H1 (cell line): ENCODE results near the gene IFNL4. TPM values are rescaled to one million over a fixed set of nuclear protein-coding genes. Genes with fewer than 3 reads are reported as not detected.
A peak's percentile ranks its signal among the peaks of the same experiment; 100 is the strongest.

Experiments
- CTCF ChIA-PET: fragments of 300-600 bp; sonication (Branson Sonifier 250); formaldehyde crosslinking; loops from one replicate; lab custom pipeline; 2021; ENCODE audit not compliant: partially characterized antibody; lab: Charles Lee
- POLR2A ChIA-PET: fragments of 300-600 bp; sonication (Branson Sonifier 250); formaldehyde crosslinking; loops from one replicate; lab custom pipeline; 2021; ENCODE audit warnings: inconsistent platforms; ENCODE audit not compliant: partially characterized antibody; lab: Charles Lee
- DNase-seq, 2 experiments: peaks; one replicate each; pipeline versions ENCODE4 v3.0.0 to v3.0.0-alpha.2; 2010 to 2022; ENCODE audit warnings: low spot score in 2 of 2, low read depth in 1 of 2, mixed read lengths in 1 of 2
- FAIRE-seq: peaks from 2 replicates; lab custom pipeline; 2011; peaks lifted over from hg19 to GRCh38; lab: Jason Lieb, UNC
- H2AFZ ChIP-seq: 2 replicates; pipeline ENCODE4 v1.8.1; 2012; ENCODE audit warnings: low read length, inconsistent platforms
- H2AK5ac ChIP-seq: 2 replicates; pipeline ENCODE4 v1.6.1; 2013; ENCODE audit warnings: low read depth, low read length
- H2BK120ac ChIP-seq: replicated peaks from 2 replicates; pipeline ENCODE3; 2013; ENCODE audit warnings: low read depth, low read length, inconsistent platforms
- H2BK12ac ChIP-seq: 2 replicates; pipeline ENCODE4 v1.6.1; 2013; ENCODE audit warnings: low read depth, low read length
- H2BK15ac ChIP-seq: 2 replicates; pipeline ENCODE4 v1.6.1; 2013; ENCODE audit warnings: low read length
- H2BK20ac ChIP-seq: 2 replicates; pipeline ENCODE4 v1.6.1; 2013; ENCODE audit warnings: low read length
- H2BK5ac ChIP-seq: 2 replicates; pipeline ENCODE4 v1.6.1; 2013; ENCODE audit warnings: low read depth, low read length
- H3K14ac ChIP-seq: 2 replicates; pipeline ENCODE4 v1.6.1; 2013; ENCODE audit warnings: inconsistent platforms; ENCODE audit not compliant: insufficient read length
- H3K18ac ChIP-seq: 2 replicates; pipeline ENCODE4 v1.6.1; 2013; ENCODE audit warnings: low read length; ENCODE audit errors: extremely low read depth
- H3K23ac ChIP-seq: 2 replicates; pipeline ENCODE4 v1.6.1; 2013; ENCODE audit warnings: inconsistent platforms; ENCODE audit not compliant: insufficient read length
- H3K23me2 ChIP-seq: 2 replicates; pipeline ENCODE4 v1.6.1; 2013; ENCODE audit warnings: low read depth, low read length
- H3K27ac ChIP-seq: 2 replicates; pipeline ENCODE4 v1.6.1; 2011; ENCODE audit warnings: low read depth, low read length, inconsistent platforms
- H3K27me3 ChIP-seq, 4 experiments: replicated peaks in 1 of 4; 1 replicate in 1 of 4; 2 replicates in 3 of 4; pipeline versions ENCODE4 v1.6.1 to v1.8.1; 2011 to 2013; ENCODE audit warnings: low read length in 3 of 4, mild to moderate bottlenecking in 3 of 4, inconsistent platforms in 2 of 4, mixed read lengths in 2 of 4, moderate library complexity in 1 of 4; ENCODE audit not compliant: control insufficient read depth in 3 of 4, insufficient read depth in 3 of 4; ENCODE audit errors: extremely low read depth in 1 of 4
- H3K36me3 ChIP-seq, 4 experiments: 2 replicates each; pipeline versions ENCODE4 v1.6.1 to v1.8.1; 2011 to 2013; ENCODE audit warnings: mild to moderate bottlenecking in 4 of 4, low read length in 3 of 4, moderate library complexity in 2 of 4, control low read depth in 1 of 4, inconsistent platforms in 1 of 4; ENCODE audit not compliant: insufficient read depth in 4 of 4, control insufficient read depth in 2 of 4
- H3K4ac ChIP-seq: replicated peaks from 2 replicates; pipeline ENCODE3; 2013; ENCODE audit warnings: low read length, low read depth, mixed read lengths, inconsistent platforms; ENCODE audit not compliant: insufficient read length
- H3K4me1 ChIP-seq, 4 experiments: replicated peaks in 1 of 4; 1 replicate in 1 of 4; 2 replicates in 3 of 4; pipeline versions ENCODE4 v1.6.1 to v1.8.1; 2011 to 2013; ENCODE audit warnings: low read length in 3 of 4, inconsistent platforms in 2 of 4, mixed read lengths in 1 of 4; ENCODE audit not compliant: insufficient read depth in 4 of 4, control insufficient read depth in 3 of 4
- H3K4me2 ChIP-seq, 2 experiments: 2 replicates each; pipeline versions ENCODE4 v1.6.1 to v1.8.1; 2011 to 2013; ENCODE audit warnings: low read depth in 2 of 2, low read length in 2 of 2, control low read depth in 1 of 2, inconsistent platforms in 1 of 2, mild to moderate bottlenecking in 1 of 2; ENCODE audit not compliant: insufficient read depth in 1 of 2
- H3K4me3 ChIP-seq, 4 experiments: fragments of 200-600, 300-600 bp in 1 of 4; sonication (generic), shearing (Covaris generic), sonication (Bioruptor Twin) in 1 of 4; 2 replicates each; pipeline versions ENCODE4 v1.5.1 to v1.8.1; 2011 to 2016; ENCODE audit warnings: low read length in 4 of 4, low read depth in 3 of 4, control low read depth in 2 of 4, inconsistent platforms in 2 of 4, mild to moderate bottlenecking in 2 of 4, mixed read lengths in 1 of 4, moderate library complexity in 1 of 4; ENCODE audit not compliant: insufficient read depth in 2 of 4; ENCODE audit errors: extremely low read depth in 1 of 4
- H3K56ac ChIP-seq: replicated peaks from 2 replicates; pipeline ENCODE3; 2013; ENCODE audit warnings: low read depth, mild to moderate bottlenecking, mixed read lengths, low read length, inconsistent platforms; ENCODE audit not compliant: insufficient read length
- H3K79me1 ChIP-seq: 2 replicates; pipeline ENCODE4 v1.6.1; 2013; ENCODE audit warnings: low read depth, low read length, control low read depth
- H3K79me2 ChIP-seq, 2 experiments: 2 replicates each; pipeline versions ENCODE4 v1.6.1 to v1.8.1; 2012 to 2013; ENCODE audit warnings: low read length in 2 of 2, mild to moderate bottlenecking in 2 of 2, inconsistent platforms in 1 of 2; ENCODE audit not compliant: insufficient read depth in 2 of 2, control insufficient read depth in 1 of 2
- H3K9ac ChIP-seq, 4 experiments: replicated peaks in 1 of 4; 1 replicate in 1 of 4; 2 replicates in 3 of 4; pipeline versions ENCODE4 v1.6.1 to v1.8.1; 2011 to 2013; ENCODE audit warnings: low read depth in 3 of 4, low read length in 3 of 4, control low read depth in 2 of 4, mild to moderate bottlenecking in 2 of 4, moderate library complexity in 2 of 4, inconsistent platforms in 1 of 4; ENCODE audit errors: extremely low read depth in 1 of 4
- H3K9me3 ChIP-seq, 2 experiments: 2 replicates each; pipeline versions ENCODE4 v1.6.1 to v1.8.1; 2012 to 2013; ENCODE audit warnings: mild to moderate bottlenecking in 2 of 2, moderate library complexity in 2 of 2, control low read depth in 1 of 2, inconsistent platforms in 1 of 2, low read depth in 1 of 2, low read length in 1 of 2, mixed read lengths in 1 of 2; ENCODE audit not compliant: insufficient read depth in 2 of 2
- H4K20me1 ChIP-seq, 2 experiments: replicated peaks in 1 of 2; 2 replicates each; pipeline versions ENCODE3 to v1.8.1; 2011 to 2013; ENCODE audit warnings: inconsistent platforms in 2 of 2, low read length in 2 of 2, mild to moderate bottlenecking in 1 of 2; ENCODE audit not compliant: insufficient read depth in 2 of 2, control insufficient read depth in 1 of 2
- H4K5ac ChIP-seq: 2 replicates; pipeline ENCODE4 v1.6.1; 2013; ENCODE audit warnings: low read length, low read depth, mixed read lengths, inconsistent platforms; ENCODE audit not compliant: insufficient read length
- H4K8ac ChIP-seq: 2 replicates; pipeline ENCODE4 v1.8.0; 2013; ENCODE audit warnings: mild to moderate bottlenecking, moderate library complexity, low read length, inconsistent platforms; ENCODE audit not compliant: insufficient read depth; ENCODE audit errors: extremely low read depth
- H4K91ac ChIP-seq: replicated peaks from 2 replicates; pipeline ENCODE3; 2013; ENCODE audit warnings: low read length, mixed read lengths, inconsistent platforms; ENCODE audit not compliant: insufficient read length
- CREB1 ChIP-seq: IDR thresholded peaks from 2 replicates; pipeline ENCODE4 v1.6.1; 2012; ENCODE audit warnings: inconsistent platforms
- HDAC2 ChIP-seq, 2 experiments: fragments of 300-600 bp in 1 of 2; sonication (generic) in 1 of 2; IDR thresholded peaks; 2 replicates each; pipeline ENCODE4 v1.6.1; 2011 to 2012; ENCODE audit warnings: low read depth in 2 of 2, low read length in 2 of 2, mild to moderate bottlenecking in 2 of 2, moderate library complexity in 2 of 2, borderline replicate concordance in 1 of 2, inconsistent platforms in 1 of 2
- RAD21 ChIP-seq, 2 experiments: IDR thresholded peaks in 1 of 2; conservative IDR thresholded peaks in 1 of 2; 2 replicates each; pipeline ENCODE4 v1.6.1; 2011; ENCODE audit warnings: low read depth in 2 of 2, low read length in 2 of 2, improper control_type of control experiment in 1 of 2, inconsistent platforms in 1 of 2, mild to moderate bottlenecking in 1 of 2, moderate library complexity in 1 of 2
- RFX5 ChIP-seq: IDR thresholded peaks from 2 replicates; pipeline ENCODE4 v1.6.1; 2011; ENCODE audit warnings: low read depth, low read length, improper control_type of control experiment, borderline replicate concordance
- SIN3A ChIP-seq, 2 experiments: IDR thresholded peaks in 1 of 2; conservative IDR thresholded peaks in 1 of 2; 2 replicates each; pipeline ENCODE4 v1.6.1; 2011 to 2012; ENCODE audit warnings: low read length in 2 of 2, improper control_type of control experiment in 1 of 2, low read depth in 1 of 2, mild to moderate bottlenecking in 1 of 2
- SIX5 ChIP-seq: IDR thresholded peaks from 2 replicates; pipeline ENCODE4 v1.6.1; 2011; ENCODE audit warnings: mild to moderate bottlenecking, low read depth, low read length
- YY1 ChIP-seq: IDR thresholded peaks from 2 replicates; pipeline ENCODE4 v1.6.1; 2011; ENCODE audit warnings: low read depth, mild to moderate bottlenecking, low read length
- WGBS, 2 experiments: shearing (Covaris generic) in 1 of 2; methylation state at CpG; one replicate each; pipeline versions ENCODE4 v1.1.6 to v1.1.7; 2013 to 2015; ENCODE audit warnings: low lambda C conversion rate in 2 of 2, mixed read lengths in 2 of 2, inconsistent platforms in 1 of 2, low coverage in 1 of 2, missing lambda C conversion rate in 1 of 2; ENCODE audit not compliant: insufficient replicate concordance in 2 of 2, insufficient coverage in 1 of 2, insufficient read length in 1 of 2; ENCODE audit errors: extremely low coverage in 1 of 2, missing lambda C conversion rate in 1 of 2; 5-methylcytosine and 5-hydroxymethylcytosine counted together
- polyA plus RNA-seq, 7 experiments: library from polyadenylated mRNA; depleted of rRNA in 3 of 7; stranded (reverse) in 5 of 7; unstranded in 2 of 7; fragments of >200 nt in 5 of 7; fragments of 200-250 nt in 2 of 7; gene quantifications; 1 replicate in 5 of 7; 2 replicates in 1 of 7; 4 replicates in 1 of 7; pipeline versions ENCODE4 v1.2.1 to v1.2.3, GENCODE V29; 2011 to 2013; ENCODE audit warnings: missing spikeins in 2 of 7, mixed read lengths in 2 of 7
- total RNA-seq: library from RNA; stranded (reverse); fragmentation: NEBNext Ultra II Directional; extraction: Animal tissue kit (Norgen Biotek cat#: 25700); gene quantifications from 2 replicates; pipeline ENCODE4 v1.2.1, GENCODE V29; 2021

Gene IFNL4
- total and polyA plus RNA-seq, 2 of the 8 experiments (the other 6 are each of a cell fraction or from before 2014, with no cell fraction given), result not detected

DNA sequence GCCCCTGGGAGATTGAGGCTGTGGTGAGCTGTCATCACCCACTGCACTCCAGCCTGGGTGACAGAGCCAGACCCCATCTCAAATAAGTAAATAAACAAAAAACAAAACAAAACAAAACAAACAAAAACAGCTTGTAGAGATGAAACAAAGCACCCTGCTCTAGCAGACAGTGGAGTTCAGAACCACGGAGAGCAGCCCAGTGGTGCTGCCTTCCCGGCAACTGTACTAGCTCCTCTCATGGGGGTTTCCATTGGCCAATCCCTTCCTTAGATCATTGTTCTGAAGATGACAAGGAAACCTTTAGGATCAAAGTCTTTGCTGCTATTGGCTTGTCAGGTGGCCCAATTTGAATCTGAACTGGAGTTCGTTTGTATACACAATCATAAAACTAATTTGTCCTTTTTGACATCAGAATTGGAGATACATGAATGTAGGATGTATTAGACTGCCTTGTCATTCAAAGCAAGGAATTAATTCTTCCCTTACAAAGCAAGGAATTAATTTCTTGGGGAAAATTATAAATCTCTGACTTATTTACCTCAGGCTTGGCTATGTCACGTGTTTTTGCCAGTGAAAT is 24.9 kb downstream of the IFNL4 start:
- POLR2A ChIA-PET, result interaction anchor here (0.6 kb wide), 1 partner anchor 1001 kb away, joined by 3 read pairs; no protein-coding TSS in a partner anchor
- Histone ChIP-seq H4K20me1 (no peaks in the 10 kb centered on the region), H3K4ac (no peak overlapping the region), H2BK5ac (no peak overlapping the region), H2BK12ac (no peak overlapping the region), H3K23ac (no peak overlapping the region), H3K4me1 (no peaks in the 10 kb centered on the region), H3K9me3 (no peaks in the 10 kb centered on the region), H2AK5ac (no peak overlapping the region), H3K18ac (no peak overlapping the region), H4K5ac (no peak overlapping the region), H3K27ac (no peak overlapping the region), H3K56ac (no peak overlapping the region), H4K91ac (no peak overlapping the region), H4K8ac (no peak overlapping the region), H2AFZ (no peak overlapping the region), H2BK20ac (no peak overlapping the region), H3K9ac (no peak overlapping the region), H3K79me1 (no peaks in the 10 kb centered on the region), H2BK120ac (no peak overlapping the region), H3K14ac (no peak overlapping the region), H2BK15ac (no peak overlapping the region), H3K23me2 (peaks cover 3% of the 10 kb centered on the region; the same call in 1 of the 2 replicates), H3K4me2 (no peak overlapping the region), H3K4me3 (no peak overlapping the region), H3K27me3 (peaks cover 0 to 6% (median 0%) of the 10 kb centered on the region in 4 experiments; a peak in 2 of 7 replicates), H3K36me3 (no peaks in the 10 kb centered on the region), H3K79me2 (no peaks in the 10 kb centered on the region)
- 44% methylated on average over 4 of the region's 4 CpGs; no CpG with 5 or more reads in 1 of the 2 experiments for WGBS, 2 experiments
- peak; percentile 55 for FAIRE-seq
- TF ChIP-seq RAD21 (IDR thresholded peaks at IDR 0.05 in 1 of 2, conservative IDR thresholded peaks at IDR 0.05 in 1 of 2; ENCODE audit: low read depth in 2 of 2, low read length in 2 of 2) (no peak), RFX5 (peak; percentile 93), CREB1 (0 out of 2 replicates have a peak, but pooled peaks have one; percentile 26), SIX5 (no peak), YY1 (no peak), SIN3A (conservative IDR thresholded peaks at IDR 0.05 in 1 of 2, IDR thresholded peaks at IDR 0.05 in 1 of 2; ENCODE audit: low read depth in 1 of 2, low read length in 2 of 2) (peak; percentile 64 to 65; a peak in 1 of 4 replicates), HDAC2 (IDR thresholded peaks at IDR 0.05; ENCODE audit: borderline replicate concordance in 1 of 2, low read depth in 2 of 2, low read length in 2 of 2) (0 out of 4 replicates have a peak, but pooled peaks of 1 of the 2 experiments have one; percentile 50)
- DNase-seq, result peak in 1 of 2 experiments; percentile 65
- CTCF ChIA-PET, result interaction anchor here (0.6 to 5.0 kb wide), 10 partner anchors 9 to 126 kb away, joined by 3 to 25 read pairs (median 4); no protein-coding TSS in a partner anchor
